Activated CD4-positive, CD25-positive, alpha-beta regulatory T cell (primary cell): ENCODE data around the gene B4GALNT3.

ENCODE experiments used
- DNase-seq, 4 experiments: peaks; one replicate each; lab custom pipeline; 2025; lab: John Stamatoyannopoulos, UW

Gene B4GALNT3

GRCh38 chr12:559906-560455 lies 100.2 kb downstream of the B4GALNT3 start:
- DNase-seq: no peak

DNA sequence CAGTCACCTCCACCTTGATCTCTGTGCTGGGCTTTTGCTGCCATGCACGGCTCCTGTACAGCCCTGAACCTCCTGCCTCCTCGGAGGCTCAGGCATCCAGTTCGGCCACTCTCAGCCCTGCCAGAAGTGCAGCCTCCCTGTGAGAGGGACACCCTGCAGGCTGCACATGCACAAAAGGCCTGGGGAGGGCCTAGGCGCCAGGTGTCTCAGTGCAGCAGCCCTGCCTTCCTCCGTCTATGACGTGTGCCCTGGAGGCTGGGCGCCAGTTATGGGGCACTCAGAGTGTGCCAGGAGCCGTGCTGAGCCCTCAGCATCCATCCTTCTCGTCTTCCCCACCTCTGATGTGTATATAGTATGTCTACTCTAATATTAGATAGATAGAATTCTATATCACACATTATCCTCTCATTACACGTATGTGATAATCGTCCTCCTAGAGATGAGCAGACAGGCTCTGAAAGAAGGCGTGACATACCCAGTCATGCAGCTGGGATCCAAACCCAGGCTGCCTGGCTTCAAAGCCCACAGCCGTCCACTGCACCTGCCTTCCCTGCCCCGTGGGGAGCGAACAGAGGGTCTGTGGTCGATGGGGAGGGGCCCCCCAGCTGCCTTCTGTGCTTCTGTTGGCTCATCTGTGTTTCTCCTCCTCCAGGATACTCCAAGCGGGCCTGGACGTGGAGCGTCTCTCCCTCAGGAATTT lies 101.1 kb downstream of the B4GALNT3 start:
- no peak for DNase-seq

DNA sequence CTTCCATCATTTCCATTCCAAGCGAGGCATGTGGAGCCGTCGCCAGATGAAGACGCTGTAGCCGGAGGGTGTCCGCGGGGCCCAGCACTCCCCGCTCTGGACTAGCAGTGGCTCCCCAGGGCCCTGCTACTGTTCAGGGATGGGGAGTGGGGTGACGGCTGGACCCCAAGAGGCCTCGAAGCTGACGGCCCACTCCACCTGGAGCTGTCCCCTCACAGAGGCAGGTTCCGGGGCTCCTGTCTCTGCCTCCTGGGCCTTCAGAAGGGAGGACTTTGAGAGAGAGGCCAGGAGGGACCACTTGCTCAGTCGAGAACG lies 101.6 kb downstream of the B4GALNT3 start:
- no peak for DNase-seq

DNA sequence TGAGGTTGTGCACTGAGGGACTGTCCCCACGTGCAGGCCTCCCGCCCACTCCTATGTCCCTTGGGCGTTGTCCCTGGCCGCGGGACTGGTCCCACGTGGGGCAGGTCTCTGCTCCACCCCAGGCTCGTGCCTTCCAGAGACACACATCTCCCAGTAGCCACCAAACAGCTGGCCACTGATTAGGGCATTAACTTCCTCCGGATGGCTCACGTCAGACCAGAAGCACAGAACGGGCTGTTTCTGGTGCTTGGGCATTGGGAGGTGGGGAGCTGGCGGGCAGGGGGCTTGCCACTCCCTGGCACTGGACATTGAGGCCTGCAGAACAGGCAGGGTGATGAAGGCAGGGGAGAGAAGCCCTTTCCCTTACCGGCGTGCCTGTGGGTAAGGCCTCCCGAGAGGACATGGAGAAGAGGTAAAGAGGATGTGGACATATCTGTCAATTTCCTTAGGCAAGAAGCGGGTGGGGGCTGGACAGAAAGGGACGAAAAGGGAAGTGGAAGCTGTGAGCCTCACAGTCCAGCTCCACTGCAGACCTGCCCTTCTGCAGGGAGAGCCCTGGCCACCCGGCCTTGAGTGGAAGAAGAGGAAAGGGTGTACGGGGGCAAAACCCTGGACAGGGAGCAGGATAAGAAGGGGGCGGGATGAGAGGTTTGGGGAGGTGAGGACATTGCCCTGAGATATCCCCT lies 102.3 kb downstream of the B4GALNT3 start:
- DNase-seq: no peak

GRCh38 chr12:562634-563033 lies 102.9 kb downstream of the B4GALNT3 start:
- DNase-seq: no peak

- DNase-seq: peak in 1 of 4 experiments; percentile 9
Observed at GRCh38 chr12:563250-563781, 103.6 kb downstream of the B4GALNT3 start.

DNA sequence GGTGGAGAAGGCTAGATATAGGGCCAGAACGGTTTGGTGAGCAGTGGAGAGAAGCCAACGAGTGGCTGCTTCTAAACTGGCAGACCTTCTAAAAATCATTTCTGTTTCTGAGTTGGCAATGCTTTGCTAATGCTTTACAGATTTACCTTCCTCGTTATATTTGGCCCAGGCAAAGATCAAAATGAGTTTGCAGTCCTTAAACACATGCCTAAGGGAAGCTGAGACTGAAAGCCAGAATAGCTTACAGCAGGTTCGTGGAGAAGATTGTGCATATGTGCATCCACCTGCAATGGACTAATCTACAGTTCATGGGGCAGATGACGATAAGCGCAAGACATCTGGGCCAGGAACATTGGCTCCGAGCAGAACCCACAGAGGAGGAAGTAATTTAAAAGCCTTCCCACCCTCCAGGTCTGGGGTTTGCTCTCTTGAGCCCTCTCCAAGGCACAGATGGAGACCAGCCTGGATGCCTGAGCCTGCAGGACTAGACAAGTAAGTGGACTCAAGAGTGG lies 104.1 kb downstream of the B4GALNT3 start:
- DNase-seq: no peak

DNA sequence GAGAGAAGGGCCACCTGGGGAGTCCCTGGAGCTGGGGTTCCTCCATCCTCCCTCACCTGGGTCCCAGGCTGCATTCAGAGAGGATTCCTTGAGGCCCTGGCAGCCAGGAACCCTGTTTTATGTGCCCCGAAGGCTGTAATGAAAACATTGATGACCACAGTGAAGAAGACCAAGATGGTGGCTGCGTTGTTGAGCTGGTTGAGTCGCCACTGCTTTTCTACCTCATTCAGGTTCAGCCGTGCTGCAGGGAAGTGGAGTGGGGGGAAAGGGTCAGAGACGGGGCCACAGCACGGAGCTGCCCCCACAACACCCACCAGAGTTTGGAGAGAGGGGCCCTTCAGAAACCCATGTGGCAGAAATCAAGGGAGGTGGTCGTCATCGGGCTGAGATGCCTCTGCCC lies 105.4 kb downstream of the B4GALNT3 start:
- no peak for DNase-seq

- no peak for DNase-seq
Observed at GRCh38 chr12:565589-566105, 105.9 kb downstream of the B4GALNT3 start.

- DNase-seq: no peak
Observed at GRCh38 chr12:568486-568885, 108.7 kb downstream of the B4GALNT3 start.

DNA sequence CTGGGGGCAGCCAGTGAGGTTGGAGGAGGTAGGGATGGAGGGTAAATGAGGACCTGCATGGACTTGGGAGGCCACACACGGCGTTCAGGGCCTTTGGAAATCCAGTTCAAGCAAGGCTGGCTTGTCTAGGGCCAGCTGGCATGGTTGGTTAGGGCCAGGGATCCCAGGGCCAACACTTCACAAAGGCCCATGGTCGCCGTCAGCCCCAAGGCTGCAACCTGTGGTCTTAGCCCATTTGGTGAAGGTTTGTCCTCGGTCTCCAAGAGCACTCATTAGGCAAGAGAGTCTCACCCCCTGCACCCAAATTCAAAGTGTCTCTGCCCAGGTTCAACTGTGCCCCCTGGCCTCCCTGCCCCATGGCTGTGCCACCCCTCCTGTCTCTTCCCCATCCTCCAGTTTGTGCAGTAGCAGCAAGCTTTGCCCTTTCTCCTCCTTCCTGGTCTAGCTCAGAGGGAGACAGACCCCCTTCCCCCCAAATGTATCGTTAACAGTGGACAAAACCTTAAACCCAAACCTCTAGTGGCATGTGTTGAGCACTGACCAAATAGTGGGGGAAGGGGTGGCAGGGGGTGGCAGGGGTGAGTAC lies 109.4 kb downstream of the B4GALNT3 start:
- no peak for DNase-seq

- DNase-seq: peak; percentile 71 to 82 (median 79)
Observed at GRCh38 chr12:569803-570434, 110.2 kb downstream of the B4GALNT3 start.

GRCh38 chr12:570435-570920 lies 110.7 kb downstream of the B4GALNT3 start:
- no peak for DNase-seq

- no peak for DNase-seq
Observed at GRCh38 chr12:570921-571794, 111.4 kb downstream of the B4GALNT3 start.

- no peak for DNase-seq
Observed at GRCh38 chr12:571795-572531, 112.2 kb downstream of the B4GALNT3 start.

- no peak for DNase-seq
Observed at GRCh38 chr12:572532-572899, 112.8 kb downstream of the B4GALNT3 start.

- DNase-seq: no peak
Observed at GRCh38 chr12:573232-573631, 113.5 kb downstream of the B4GALNT3 start.

DNA sequence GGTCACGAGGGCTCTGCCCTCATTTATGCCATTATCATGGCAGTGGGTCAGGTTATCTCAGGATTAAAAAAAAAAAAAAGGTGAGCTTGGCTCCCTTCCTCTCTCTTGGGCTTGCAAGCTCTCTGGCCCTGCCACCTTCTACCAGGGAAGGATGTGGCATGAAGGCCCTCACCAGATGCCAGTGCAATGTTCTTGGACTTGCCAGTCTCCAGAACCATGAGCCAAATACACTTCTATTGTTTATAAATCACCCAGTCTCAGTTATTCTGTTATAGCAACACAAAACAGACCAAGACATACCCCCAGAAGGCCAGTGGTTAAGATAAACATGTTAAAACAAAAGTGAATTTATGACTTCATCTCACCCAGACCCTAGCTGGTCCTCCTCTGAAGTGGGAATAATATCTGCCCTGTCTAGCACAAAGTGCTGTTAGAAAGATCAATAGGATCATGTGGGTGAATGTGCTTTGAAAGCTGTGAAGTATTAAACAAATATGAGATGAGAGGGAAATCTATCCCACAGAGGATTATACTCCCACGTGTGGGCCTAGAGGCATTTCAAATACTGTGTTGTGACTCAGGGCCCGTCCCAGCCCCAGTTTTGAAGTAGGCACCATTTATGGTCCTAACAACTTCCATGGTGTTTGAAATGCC lies 114.9 kb downstream of the B4GALNT3 start:
- no peak for DNase-seq

DNA sequence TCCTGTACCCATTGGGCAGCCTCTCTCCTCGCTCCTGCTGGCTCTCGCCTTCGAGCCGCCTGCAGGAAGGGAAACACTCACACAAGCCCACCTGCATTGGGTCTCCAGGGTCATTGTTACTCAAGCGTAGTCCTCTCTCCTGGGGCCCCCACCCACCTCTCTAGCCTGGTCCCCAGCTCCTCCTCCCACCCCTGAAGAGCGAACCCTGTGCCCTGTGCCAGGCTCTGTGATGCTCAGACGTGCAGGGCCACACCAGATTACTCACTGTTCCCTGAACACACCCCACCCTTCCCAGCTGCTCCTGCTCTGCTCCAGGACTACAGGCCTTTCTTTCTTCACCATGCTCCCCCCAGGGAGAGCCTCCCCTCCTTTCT lies 115.4 kb downstream of the B4GALNT3 start:
- DNase-seq: no peak
